Activated gamma-delta T cell treated with anti-CD3 and anti-CD28 coated beads, Interleukin-2, amount 50 U/mL, for 16 hours (primary cell): ENCODE results near the gene SND1.

ENCODE experiments used
- DNase-seq: peaks from one replicate; pipeline ENCODE4 v3.0.0-alpha.2; 2020; ENCODE audit warnings: low read depth

Gene SND1

GRCh38 chr7:128045158-128045557 lies 393.2 kb downstream of the SND1 start:
- DNase-seq = no peak

DNA sequence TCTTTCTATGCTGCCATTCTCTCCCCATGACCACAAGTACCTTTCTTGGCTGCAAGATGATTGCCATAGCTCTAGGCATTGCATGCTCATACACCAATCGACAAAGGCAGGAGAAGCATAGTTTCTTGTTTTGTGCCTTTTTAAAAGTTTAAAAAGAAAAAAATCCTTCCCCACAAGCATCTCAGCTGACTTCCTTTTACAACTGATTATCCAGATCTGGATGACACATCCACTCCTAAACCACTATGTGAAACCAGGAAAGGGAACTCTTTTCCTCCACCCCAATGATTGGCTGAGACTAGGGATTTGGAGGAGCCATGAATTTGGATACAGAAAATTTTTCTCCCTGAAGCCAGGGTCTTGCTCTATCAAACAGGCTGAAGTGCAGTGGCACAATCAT lies 393.8 kb downstream of the SND1 start:
- no peak for DNase-seq

DNA sequence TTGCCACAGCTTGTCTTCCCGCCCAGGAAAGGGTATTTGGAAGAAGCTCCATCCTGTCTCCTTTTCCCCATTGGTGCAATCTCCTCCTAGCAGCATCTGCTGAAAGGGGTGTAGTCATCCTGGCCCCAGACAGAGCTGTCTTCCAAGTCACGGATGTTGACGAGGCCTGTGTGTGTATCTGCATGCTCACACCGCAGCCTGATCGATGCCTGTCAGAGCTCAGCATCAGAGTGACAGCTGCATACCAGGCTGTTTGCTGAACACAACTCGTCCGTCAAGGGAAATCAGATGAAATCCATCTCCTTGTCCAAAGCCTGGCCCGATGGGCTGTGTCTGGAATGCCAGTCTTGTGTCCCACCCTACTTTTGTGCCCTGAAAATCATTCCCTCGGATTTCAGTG lies 400.4 kb downstream of the SND1 start:
- no peak for DNase-seq

GRCh38 chr7:128053023-128053422 lies 401.0 kb downstream of the SND1 start:
- DNase-seq = no peak

DNA sequence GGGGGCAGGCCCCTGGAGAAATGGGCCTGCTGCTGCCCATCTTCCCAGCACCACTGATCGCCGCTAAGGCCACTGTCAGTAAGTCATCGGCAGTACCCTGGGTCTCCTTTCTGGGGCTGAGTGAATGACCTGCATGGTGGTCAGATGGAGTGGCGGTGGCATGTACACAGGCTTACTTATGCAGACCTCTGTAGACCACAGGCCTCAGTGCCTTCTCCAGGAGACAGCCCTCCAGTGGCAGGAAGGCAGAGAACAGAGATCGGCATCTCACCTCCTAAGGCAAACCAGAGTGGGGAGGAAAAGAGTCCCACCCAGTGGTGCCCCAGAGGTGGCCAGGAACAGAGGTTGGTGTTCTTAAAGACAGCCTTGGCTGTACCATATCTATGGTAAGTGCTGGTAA lies 402.0 kb downstream of the SND1 start:
- no peak for DNase-seq

- DNase-seq = no peak
Observed at GRCh38 chr7:128054511-128054910, 402.5 kb downstream of the SND1 start.

- no peak for DNase-seq
Observed at GRCh38 chr7:128055637-128056036, 403.6 kb downstream of the SND1 start.

GRCh38 chr7:128056901-128057300 lies 404.9 kb downstream of the SND1 start:
- no peak for DNase-seq

DNA sequence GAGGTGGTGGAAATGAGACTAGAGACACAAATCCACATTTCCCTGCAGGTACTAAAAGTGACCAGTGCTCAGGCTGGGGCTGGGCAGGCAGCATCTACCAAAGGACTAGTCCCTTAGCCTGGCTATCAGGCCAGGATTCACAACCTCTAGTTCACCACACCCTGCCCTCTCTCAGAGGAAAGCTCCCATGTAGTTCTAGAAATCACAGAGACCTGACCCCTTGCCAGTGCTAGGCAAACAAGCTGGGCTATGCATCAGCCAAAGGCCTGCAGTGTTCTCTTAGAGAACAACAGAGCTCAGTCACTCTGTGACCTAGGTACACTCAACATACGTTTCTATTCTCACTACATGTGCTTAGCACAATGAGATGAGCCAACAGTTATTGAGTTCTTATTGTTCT lies 405.9 kb downstream of the SND1 start:
- DNase-seq = no peak

DNA sequence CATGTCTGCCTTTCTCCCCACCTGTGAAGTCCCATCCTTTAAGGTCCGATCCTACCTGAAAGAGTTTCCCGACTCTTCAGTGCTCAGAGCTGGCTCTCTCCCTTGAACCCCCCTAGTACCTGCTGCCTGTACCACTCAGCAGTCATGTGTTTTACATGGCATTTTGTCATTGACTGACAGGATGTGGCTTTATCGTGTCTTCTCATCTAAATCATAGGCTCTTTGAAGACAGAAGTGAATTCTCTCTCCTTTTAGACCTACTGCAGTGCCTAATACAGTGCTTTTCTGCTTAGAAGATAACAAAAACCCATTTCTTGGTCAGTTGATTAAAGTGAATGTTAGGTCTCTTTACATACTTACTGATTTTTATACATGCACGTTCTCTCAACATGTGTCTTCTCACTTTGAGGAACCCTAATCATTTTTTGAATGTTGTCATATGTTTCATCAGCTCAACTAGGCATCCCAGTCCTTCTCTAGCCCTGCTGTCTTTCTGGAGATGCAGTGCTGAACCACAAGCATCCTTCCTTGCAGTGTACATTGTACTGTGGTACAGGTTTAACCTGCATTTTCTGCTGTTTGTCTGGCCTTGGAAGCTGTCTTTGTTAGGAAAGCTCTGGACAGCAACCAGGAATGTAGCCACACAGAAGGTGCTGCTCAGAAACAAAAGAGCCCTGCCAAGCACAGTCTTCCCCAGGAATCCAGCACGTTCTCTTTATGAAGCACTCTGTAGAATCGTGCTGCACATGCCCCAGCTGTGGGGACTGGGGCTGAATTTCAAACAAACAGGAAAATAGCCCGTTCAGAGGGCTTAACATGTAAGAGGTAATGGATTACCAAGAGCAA lies 407.4 kb downstream of the SND1 start:
- no peak for DNase-seq

DNA sequence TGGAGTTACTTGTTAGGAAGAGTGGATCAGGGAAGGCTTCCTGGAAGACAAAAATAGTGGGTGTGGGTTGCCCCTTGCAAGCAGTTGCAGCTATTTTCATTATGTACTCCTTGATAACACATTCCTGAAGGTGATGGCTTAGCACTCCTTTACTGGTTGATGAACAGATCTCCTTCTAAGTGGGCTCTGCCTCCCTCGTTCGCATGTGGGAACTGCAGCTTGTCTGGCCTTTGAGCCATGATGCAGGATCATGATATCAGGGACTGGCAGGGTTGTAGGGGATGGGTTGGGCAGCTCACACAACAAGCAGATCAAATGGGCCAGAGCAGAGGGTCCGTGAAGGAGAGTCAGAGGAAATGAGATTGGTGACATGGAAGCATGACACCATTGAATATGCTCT lies 408.0 kb downstream of the SND1 start:
- no peak for DNase-seq

GRCh38 chr7:128063088-128063487 lies 411.1 kb downstream of the SND1 start:
- DNase-seq = no peak

DNA sequence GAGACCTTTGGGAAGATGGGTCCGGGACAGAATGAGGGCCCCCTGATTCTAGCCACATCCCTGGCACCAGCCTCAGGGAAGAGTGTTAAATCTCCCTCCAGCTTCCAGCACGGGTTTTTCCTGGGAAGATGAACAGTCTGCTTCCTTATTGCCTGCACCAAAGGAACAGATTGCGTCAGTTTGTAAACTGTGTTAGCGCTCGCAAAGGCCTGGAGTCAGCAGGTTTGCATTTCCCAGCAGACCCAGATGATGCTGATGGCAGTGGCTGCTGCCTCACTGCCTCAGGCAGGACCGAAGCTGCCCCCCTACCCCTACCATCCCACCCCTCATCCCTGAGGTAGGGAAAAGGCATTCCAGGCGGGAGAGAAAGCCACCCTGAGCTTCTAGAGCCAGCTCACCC lies 413.9 kb downstream of the SND1 start:
- no peak for DNase-seq

DNA sequence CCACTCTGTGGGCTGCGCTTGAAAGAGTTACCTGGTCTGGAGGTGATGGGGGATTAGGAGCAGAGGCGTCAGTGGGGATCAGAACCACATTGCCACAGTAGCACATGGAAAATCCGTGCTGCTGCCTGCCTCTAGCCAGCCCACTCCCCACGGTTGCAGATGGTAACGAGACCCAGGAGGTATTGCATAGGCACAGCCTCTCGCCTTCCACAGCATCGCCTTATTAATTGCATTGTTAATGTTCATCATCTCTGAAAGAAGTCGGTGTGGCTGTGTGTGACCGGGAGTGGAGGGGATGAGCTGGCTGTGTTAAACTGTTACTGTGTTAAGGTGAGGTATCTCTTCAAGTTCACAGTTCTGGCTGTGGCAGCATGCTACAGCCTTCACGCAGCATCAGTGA lies 414.4 kb downstream of the SND1 start:
- DNase-seq = no peak

GRCh38 chr7:128066858-128067257 lies 414.9 kb downstream of the SND1 start:
- DNase-seq = no peak

GRCh38 chr7:128067983-128068382 lies 416.0 kb downstream of the SND1 start:
- no peak for DNase-seq

DNA sequence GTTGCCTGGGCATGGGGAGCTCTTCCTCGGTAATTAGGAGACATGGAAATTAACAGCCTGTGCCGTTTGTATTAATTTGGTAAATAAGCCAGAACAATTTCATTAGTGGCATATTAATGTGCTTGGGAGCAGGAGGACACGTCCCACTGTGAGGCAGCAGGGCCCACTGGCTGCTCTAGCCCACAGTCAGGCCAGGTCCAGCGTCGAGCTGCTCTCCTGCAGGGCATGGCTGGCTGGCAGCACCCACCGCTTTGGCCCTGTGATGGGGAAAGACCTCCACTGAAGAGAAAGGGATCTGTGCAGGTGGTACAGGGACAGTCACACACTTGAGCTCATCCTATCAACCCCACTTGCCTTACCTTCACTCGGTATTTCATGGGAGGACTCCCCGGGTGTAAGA lies 416.8 kb downstream of the SND1 start:
- no peak for DNase-seq

DNA sequence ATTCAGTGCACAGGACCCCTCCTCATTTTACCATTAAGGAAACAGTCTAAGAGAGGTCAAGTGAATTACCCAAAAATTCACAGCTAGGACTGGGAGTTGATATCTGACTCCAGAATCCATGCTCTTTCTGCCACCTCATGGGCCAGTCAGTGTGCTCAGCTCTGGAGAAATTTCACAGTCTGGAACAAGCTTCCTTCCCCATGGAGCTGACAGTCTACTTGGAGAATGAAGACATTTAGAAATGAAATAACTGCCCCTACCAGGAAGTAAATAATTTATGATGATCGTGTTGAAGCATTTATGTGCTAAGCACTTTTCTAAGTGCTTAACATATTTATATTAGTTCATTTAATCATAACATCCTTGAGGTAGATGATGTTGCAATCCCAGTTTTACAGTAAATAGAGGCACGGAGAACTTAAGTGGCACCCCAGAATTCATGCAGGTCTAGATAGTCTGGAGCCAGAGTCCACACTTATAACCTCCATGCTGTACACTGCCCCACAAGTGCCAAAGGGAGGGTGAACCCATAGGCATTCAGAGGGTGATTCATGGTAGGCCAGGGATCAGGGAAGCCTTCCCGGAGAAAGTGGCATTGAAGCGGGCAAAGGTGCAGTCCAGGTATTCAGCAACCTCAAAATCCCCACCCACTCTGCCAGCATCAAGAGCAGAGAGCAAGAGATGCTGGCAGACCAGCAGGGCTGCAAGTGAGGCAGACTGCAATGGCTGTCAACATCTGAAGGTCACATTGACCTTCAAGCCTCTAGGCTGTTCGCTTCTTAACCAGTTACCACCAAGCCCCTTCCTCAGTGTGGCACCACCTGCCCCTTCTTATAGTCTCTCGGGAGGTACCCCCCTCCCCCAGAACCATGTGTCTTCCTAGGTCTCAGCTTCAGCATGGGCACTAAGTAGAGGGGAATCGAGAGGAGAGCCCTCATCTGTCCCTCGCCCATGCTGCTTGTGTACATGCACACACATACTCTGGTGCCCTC lies 417.7 kb downstream of the SND1 start:
- DNase-seq = no peak

- no peak for DNase-seq
Observed at GRCh38 chr7:128071376-128071775, 419.4 kb downstream of the SND1 start.

- DNase-seq = no peak
Observed at GRCh38 chr7:128071801-128072200, 419.8 kb downstream of the SND1 start.

DNA sequence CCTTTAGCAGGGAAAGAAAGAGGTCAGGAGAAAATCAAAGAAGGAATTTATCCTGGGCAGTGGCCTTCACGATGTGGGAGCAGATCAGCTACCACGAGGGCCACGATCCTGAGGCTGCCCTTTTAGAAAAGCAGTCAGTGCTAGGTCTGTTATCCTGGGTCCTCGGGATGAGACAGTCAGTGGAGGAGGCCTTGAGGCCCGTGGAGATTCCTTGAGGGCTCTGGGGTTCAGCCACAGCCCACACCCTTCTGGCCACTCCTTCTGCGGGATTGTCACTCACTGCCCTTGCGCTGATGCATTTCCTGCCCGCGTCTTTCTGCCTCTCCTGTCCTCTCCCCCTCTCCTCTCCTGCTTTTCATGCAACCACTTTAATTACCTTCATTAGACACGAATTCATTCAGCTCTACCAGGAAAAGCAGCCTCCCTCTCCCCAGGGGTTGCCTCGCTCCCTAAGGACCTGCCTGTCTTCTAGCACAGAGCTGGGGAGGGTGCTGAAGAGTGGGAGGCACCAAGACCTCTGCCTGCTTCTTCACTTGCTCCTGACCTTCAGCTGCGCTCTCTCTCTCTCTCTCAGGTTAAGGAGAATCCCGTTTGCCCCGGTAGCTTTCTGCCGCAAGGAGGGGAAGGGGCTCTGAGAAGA lies 421.8 kb downstream of the SND1 start:
- DNase-seq = no peak

DNA sequence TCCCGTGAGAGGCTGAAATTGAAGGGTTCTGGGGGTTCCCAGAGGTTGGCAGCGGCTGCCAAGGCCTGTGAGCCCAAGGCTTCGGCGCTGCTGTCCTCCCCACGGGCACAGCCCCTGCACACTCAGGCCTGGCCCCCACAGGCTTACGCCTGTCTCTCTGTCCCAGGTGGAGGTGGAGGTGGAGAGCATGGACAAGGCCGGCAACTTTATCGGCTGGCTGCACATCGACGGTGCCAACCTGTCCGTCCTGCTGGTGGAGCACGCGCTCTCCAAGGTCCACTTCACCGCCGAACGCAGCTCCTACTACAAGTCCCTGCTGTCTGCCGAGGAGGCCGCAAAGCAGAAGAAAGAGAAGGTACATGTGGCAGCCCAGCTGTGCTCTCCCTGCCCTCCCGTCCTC lies 422.3 kb downstream of the SND1 start:
- DNase-seq = no peak

DNA sequence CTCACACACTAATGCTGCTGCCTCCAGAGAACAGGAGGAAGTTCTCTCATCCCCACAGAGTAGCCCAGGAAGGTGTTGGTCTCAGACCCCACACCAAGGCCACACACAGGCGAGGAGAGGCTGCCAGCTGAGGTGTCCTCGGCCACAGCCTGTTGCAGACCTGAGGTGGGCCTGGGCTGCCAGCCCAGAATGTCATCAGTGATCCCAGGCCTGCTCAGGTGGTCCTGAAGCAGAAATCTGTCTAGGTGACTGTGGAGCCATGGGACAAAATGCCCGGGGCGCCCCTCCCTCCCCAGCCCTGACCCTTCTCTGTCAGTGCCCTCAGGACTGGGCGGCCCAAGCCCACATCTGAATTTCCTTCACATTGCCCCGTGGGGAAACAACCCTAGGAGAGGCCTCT lies 422.7 kb downstream of the SND1 start:
- no peak for DNase-seq
